Measurements from ENCODE around the gene HCN2. TPM values are rescaled to one million over a fixed set of nuclear protein-coding genes. Genes with fewer than 3 reads are reported as not detected.
"Not testable (repeated sequence)": the region's sequence is repeated elsewhere in the genome, so short reads cannot be mapped to it uniquely, and the experiment has no call there.

The HCN2 gene
- polyA plus RNA-seq, 4 donors = 0.19 to 0.74 (median 0.38) TPM

DNA sequence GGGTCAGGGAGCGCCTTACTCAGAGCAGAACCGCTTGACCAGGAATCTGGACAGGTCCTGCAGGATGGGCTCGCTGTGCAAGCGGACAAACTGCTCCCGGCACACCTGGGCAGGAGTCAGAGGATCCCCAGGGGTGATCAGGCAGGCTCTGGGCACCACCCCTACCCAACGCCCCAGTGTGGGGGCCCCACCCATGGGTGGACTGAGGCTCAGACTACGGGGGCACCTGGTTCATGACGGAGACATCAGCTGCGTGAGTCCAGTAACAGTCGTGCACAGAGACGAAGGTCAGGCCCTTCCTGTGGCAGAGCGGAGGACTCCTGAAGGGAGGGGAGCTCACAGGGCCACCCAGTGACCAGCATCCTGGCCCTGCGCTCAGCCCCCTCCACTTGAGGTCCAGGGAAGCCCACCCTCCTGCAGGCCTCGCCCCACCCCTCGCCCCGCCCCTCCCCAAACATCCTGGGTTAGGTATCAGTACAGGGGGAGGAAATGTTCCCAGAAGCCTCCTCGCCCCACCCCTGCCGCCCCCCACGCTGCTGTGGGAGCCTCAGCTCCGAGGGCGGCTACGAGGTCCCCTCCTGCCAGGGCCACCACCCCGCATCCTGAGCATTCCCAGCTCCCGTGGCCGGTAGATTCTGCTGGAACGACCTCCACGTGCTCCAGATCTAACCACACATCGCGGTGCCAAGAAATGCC is 28.0 kb downstream of the HCN2 start:
- no peak for DNase-seq (ENCODE audit: low read depth in 4 of 4, low spot score in 3 of 4)

DNA sequence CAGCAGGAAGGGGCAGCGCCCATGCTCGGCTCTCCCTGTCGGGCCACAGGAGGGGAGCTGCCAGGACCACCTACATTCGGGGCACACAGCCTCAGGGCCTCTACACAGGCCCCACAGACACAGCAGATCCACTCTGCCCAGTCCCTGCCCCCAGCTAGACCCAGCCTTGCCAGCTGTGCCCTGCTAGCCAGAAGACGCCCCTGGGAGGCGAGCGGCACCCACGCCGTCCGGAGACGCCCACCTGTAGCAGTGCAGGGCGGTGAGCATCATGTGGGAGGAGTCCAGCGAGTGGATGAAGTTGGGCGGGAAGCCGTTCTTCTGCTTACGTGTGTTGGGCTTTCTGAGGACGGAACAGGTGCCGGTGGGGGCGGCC is 28.6 kb downstream of the HCN2 start:
- DNase-seq (ENCODE audit: low read depth in 4 of 4, low spot score in 3 of 4) = no peak

DNA sequence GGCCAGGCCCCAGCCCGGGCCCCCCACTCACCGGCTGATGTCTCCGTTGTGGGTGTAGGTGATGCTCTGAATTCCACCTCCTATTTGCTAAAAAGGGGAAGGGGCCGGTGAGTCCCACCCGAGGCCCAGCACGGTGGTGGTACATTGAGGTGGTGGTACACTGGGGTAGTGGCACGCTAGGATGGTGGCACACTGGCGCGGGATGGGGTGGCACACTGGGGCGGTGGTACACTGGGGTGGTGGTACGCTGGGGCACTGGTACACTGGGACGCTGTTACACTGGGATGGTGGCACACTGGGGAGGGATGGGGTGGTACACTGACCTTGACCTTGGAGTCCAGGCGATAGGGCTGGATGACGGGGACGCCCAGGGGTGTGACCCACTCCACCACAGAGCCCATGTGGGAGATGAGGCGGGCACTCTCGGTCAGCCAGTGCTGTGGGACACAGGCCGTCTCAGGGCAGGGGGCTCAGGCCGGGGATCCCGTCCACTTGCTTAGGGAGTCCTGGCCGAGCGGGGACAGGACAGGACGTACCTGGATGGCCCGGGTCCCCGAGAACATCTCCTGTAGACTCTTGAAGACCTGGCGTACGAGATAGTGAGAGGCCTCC is 29.1 kb downstream of the HCN2 start:
- DNase-seq (ENCODE audit: low read depth in 4 of 4, low spot score in 3 of 4) = no peak

GRCh38 chr19:619286-620002 is 29.8 kb downstream of the HCN2 start:
- no peak for DNase-seq (ENCODE audit: low read depth in 4 of 4, low spot score in 3 of 4)

DNA sequence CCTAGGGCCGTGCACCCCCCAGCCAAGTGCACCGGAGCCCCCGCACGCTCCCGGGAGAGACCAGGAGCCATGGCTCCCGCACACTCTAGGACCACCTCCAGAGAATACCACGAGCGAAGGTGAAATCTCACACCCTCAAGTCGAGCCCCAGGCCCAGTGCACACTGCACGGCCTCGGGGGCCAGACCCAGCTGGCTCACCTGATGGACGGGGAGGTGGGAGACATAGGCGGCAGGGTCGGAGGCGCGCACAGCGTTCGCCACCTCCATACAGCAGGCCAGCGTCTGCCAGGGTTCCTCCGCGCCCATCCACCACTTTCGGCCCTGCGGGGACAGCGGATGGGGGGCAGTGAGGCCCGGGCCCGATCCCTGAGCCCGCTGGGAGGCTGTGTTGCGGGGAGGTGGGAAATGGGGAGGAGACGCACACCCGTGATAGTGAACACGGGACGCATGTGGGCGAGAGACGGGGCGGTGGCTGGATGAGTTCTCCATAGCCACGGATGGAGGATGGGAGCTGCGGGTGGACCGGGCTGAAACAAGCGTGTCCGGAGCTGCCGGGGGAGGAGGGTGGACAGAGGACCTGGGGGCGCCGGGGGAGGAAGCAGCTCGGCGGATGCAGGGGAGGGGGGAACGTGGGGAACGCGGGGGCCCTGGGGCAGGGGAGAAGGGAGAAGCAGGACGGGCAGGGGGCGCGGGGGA is 30.6 kb downstream of the HCN2 start:
- no peak for DNase-seq (ENCODE audit: low read depth in 4 of 4, low spot score in 3 of 4)

DNA sequence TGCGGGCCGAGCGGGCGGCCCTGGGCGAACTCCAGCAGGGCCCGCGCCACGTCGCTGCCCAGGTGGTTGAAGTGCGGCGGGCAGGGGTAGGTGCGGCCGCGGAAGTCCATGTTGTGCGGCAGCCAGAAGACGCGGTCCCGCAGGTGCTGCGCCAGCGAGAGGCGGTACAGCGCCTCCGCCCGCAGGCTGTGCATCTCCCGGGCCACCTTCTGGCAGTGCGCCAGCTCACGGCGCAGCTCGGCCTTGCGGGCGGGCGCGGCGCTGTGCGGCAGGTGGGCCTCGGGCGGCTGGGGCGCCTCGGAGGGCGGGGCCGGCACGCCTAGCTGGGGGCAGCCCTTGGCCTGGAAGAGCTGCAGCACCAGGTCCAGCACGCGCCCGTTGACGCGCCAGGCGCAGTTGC is 31.5 kb downstream of the HCN2 start:
- not testable (repeated sequence) for DNase-seq (ENCODE audit: low read depth in 4 of 4, low spot score in 3 of 4)

- no peak for DNase-seq (ENCODE audit: low read depth in 4 of 4, low spot score in 3 of 4)
Observed at GRCh38 chr19:621819-622218, 32.1 kb downstream of the HCN2 start.

DNA sequence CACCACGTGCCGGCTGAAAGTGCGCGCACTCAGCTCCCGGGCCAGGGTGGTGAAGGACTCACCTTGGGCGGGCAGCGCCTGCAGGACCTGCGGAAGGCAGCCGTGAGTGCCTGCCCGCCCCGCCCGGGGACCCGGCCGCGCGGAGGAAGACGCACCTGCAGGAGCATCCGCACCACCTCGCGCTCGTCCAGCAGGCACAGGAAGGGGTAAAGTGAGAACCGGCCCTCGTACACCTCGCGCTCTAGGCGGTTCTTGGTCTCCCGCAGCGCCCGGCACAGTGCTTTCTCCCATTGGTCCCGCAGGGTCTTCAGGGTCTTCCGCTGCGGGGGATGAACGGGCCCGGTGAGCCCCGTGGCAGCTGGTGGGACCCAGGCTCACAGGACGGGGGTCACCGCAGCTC is 33.0 kb downstream of the HCN2 start:
- no peak for DNase-seq (ENCODE audit: low read depth in 4 of 4, low spot score in 3 of 4)

DNA sequence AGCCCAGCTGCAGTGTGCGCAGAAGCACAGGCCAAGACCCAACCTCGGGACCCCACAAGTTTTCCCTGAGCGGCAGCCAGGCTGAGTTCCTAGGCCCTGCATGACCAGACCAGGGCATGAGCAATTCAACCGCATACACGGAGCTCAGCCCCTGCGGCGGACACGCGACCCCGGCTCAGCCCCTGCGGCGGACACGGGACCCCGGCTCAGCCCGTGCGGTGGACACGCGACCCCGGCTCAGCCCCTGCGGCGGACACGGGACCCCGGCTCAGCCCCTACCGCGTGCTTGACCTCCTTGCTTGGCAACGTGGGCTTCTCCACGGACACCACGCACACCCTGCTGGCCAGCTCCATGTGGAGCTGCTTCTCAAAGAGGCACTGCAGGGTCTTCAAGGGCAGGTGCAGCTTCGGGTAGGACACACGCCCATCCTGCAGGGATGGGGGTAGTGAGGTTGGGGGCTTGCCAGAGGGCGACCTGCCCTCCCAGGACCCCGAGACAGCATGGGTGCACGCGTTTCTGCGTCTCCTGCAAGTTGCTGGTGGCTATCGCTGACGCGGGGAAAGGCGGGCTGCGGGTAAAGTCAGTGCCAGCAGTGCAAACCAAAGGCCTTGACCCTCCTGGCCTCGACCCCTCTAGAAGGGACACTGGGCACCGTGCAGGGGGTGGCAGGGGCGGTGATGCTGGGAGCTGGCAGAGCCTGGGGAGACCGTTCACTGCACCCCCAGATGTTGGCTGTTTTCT is 33.7 kb downstream of the HCN2 start:
- DNase-seq (ENCODE audit: low read depth in 4 of 4, low spot score in 3 of 4) = no peak

GRCh38 chr19:623974-624373 is 34.3 kb downstream of the HCN2 start:
- no peak for DNase-seq (ENCODE audit: low read depth in 4 of 4, low spot score in 3 of 4)

DNA sequence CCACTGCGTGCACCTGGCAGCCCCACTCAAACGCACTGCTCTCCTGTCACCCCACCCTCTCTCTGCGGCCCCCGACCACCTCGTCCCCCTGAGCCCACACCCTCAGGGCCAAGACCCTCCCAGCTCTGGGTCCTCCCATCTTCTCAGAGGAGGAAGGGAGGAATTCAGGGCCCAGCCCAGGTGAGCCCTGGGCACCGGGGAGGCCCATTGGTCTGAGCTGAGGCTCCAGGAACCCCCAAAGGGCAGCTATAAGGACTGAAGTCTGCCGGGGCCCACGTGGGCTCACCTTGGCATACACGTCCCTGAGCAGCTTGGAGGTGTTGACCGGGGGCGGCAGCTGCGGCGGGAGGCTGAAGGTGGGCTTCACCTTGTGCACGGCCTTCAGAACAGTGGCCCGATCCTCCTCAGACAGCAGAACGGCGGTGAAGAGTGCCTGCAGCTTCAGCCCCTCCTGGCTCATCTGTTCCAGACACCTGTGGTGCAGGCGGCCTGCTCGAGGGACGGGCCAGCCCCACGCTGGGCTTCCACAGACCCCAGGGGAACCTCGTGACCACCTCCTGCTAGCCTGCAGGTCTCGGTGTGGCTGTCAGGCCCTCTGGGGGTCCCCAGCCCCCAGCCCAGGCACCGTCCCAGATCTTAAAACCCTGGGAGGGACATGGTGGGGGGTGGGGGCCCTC is 34.9 kb downstream of the HCN2 start:
- DNase-seq (ENCODE audit: low read depth in 4 of 4, low spot score in 3 of 4) = no peak

DNA sequence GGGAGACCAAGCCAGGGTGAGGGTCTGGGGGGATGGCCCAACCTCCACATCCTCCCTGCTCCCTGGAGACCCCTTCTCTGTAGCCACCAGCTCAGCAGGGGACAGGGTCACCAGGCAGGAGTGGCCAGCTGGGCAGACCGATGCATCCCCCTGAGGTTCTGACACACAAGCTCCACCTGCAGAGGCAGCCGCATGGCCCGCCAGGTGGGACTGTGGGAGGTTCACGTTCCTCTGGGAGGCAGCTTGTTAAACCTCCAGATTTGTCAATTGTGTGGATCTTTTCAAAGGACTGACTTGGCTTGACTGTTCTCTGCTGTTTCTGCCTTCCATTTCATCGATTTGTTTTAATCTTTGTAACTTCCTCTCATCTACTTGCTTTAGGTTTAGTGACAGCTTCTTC is 35.6 kb downstream of the HCN2 start:
- no peak for DNase-seq (ENCODE audit: low read depth in 4 of 4, low spot score in 3 of 4)

DNA sequence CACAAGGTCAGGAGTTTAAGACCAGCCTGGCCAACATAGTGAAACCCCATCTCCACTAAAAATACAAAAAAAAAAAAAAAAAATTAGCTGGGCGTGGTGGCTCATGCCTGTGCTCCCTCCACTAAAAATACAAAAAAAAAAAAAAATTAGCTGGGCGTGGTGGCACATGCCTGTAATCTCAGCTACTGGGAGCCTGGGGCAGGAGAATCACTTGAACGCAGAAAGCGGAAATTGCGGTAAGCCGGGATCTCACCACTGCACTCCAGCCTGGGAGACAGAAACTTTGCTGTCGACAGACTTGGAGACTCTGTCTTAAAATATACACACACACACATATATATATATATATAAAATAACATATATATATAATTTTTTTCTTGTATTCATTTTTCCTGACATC is 36.9 kb downstream of the HCN2 start:
- DNase-seq (ENCODE audit: low read depth in 4 of 4, low spot score in 3 of 4) = not testable (repeated sequence)

DNA sequence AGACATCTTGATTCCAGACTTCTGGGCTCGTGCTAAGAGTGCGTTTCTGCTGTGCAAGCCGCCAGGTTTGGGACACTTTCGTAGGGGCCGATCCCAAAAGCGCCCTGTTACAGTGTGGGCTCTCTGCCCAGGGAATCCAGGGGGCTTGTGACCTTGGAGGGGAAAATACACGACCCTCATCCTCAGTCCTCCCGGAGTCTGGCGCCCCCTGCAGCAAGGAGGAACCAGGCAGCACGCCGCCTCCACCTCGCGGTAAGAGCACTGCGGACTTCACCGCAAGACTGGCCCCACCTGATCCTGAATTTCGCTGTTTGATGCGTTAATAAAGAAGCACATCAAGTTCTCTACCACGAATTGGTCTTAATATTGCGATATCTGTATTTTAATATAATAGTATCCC is 38.5 kb downstream of the HCN2 start:
- DNase-seq (ENCODE audit: low read depth in 4 of 4, low spot score in 3 of 4) = no peak

GRCh38 chr19:629515-629914 is 39.8 kb downstream of the HCN2 start:
- DNase-seq (ENCODE audit: low read depth in 4 of 4, low spot score in 3 of 4) = not testable (repeated sequence)

GRCh38 chr19:629961-630714 is 40.5 kb downstream of the HCN2 start:
- DNase-seq (ENCODE audit: low read depth in 4 of 4, low spot score in 3 of 4) = no peak

DNA sequence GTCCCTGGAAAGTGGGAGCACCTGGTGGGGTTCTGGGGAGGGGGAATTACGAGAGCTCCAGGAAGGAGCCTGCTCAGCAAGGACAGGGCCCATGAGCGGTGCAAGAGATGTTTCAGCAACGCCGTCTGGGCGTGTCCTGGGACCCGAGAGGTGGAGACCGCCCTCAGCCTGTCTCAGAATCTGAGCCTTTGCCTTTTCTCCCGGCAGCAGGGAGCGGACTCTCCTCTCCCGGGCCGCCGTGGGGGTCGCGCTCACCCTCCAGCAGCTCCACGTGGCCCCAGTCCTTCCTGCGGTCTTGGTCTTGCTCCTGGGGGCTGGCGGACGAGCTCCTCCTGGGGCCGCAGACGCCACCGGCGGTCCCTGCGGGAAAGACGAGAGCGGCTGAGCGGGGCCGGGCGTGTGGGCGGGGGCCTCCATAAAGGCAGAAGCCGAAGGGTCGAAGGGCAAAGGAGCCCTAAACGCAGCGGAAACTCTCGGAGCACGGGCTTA is 42.9 kb downstream of the HCN2 start:
- no peak for DNase-seq (ENCODE audit: low read depth in 4 of 4, low spot score in 3 of 4)

DNA sequence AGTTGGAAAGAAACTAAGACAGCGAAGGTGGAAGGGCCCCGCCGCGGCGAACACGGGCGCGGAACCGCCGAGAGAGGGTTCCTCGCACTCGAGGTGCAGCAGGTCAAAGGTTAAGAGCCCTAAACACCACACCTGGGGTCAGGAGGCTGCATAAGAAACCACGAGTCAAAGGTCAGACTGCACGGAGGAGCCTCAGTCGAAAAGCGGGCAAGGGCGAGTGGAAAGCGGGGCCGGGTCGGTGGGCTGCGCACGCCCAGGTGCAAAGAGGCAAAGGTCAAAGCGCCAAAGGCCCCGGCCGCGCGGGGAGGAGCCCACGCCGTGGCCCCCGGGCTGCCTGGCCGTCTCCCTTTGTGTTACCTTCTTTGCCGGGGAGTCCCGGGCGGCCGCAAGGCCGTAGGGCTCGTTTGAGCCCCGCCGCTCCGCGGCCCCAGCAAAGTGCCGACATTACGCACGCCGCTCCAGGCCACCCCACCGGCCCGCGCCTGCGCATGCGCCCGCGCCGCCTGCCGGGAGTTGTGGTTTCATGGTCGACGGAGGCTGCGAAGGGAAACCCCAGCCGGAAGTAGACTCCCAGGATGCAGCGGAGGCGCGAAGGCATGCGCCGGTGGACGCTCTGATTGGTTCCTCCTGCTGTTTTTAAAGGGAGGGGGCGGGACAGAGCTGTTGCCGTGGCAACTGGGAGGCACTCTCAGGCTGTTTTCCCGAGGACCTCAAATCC is 43.5 kb downstream of the HCN2 start, which contains the start of gene POLRMT:
Gene POLRMT (minus strand): TSS at position 470 of the 718 bp plus-strand sequence. CDS start 25 bp downstream, at position 445.
- DNase-seq (ENCODE audit: low read depth in 4 of 4, low spot score in 3 of 4) = peak; percentile 93 to 97 (median 95)

Data from left renal pelvis (tissue), 4 donors.